ENCODE results near the gene ZBTB49.

- no peak for TF ChIP-seq CTCF (IDR thresholded peaks at IDR 0.05)
- TF ChIP-seq POLR2AphosphoS5 (IDR thresholded peaks at IDR 0.05): no peak
- TF ChIP-seq POLR2A (IDR thresholded peaks at IDR 0.05): no peak
Measured at GRCh38 chr4:4299006-4299405, 9.0 kb downstream of the ZBTB49 start.

All from upper lobe of left lung (tissue), 4 donors.